K562 (cell line): ENCODE results near the gene INPPL1. TPM values are rescaled to one million over a fixed set of nuclear protein-coding genes. Genes with fewer than 3 reads are reported as not detected.

ENCODE experiments used
- DEAF1 ChIP-seq: fragments of 450-650 bp; formaldehyde crosslinking; IDR thresholded peaks from 2 replicates; pipeline ENCODE4 v1.4.0; 2020; ENCODE audit warnings: mild to moderate bottlenecking, moderate library complexity
- EHMT2 ChIP-seq: fragments of 450-650 bp; IDR thresholded peaks from 2 replicates; pipeline ENCODE4 v1.6.1; 2018; ENCODE audit warnings: antibody characterized with exemption
- FOXJ2 ChIP-seq: fragments of 200-800 bp; sonication (Bioruptor generic); IDR thresholded peaks from 2 replicates; pipeline ENCODE4 v1.6.1; 2016; ENCODE audit warnings: missing genetic modification characterization, missing compliant biosample characterization
- MEF2A ChIP-seq: IDR thresholded peaks from 2 replicates; pipeline ENCODE4 v1.6.1; 2011; ENCODE audit warnings: low read depth, mild to moderate bottlenecking, low read length, moderate library complexity; ENCODE audit not compliant: control insufficient read depth
- MGA ChIP-seq: fragments of 450-650 bp; IDR thresholded peaks from 2 replicates; pipeline ENCODE4 v1.6.1; 2016; ENCODE audit warnings: mild to moderate bottlenecking, moderate library complexity
- MTA1 ChIP-seq: fragments of 450-650 bp; IDR thresholded peaks from 2 replicates; pipeline ENCODE4 v1.6.1; 2017; ENCODE audit warnings: borderline replicate concordance
- NFIC ChIP-seq: fragments of 450-650 bp; IDR thresholded peaks from 2 replicates; pipeline ENCODE4 v1.6.1; 2017; ENCODE audit warnings: mild to moderate bottlenecking, inconsistent platforms
- PHB ChIP-seq: fragments of 250-450 bp; sonication (Bioruptor Pico); IDR thresholded peaks from 2 replicates; pipeline ENCODE4 v1.5.0; 2021
- POLR2AphosphoS2 ChIP-seq: IDR thresholded peaks from 2 replicates; pipeline ENCODE4 v1.6.1; 2012; ENCODE audit warnings: low read length, improper control_type of control experiment
- SAP30 ChIP-seq: fragments of 200-600 bp; sonication (generic); IDR thresholded peaks from 2 replicates; pipeline ENCODE4 v1.6.1; 2012; ENCODE audit warnings: borderline replicate concordance, low read depth, mild to moderate bottlenecking, moderate library complexity, low read length, control low read depth, inconsistent platforms; ENCODE audit not compliant: insufficient read depth, poor library complexity, severe bottlenecking
- SP1 ChIP-seq: sonication (generic); formaldehyde crosslinking; IDR thresholded peaks from 2 replicates; pipeline ENCODE4 v1.8.1; 2022; ENCODE audit warnings: mild to moderate bottlenecking, missing genetic modification reagents
- STAT5A ChIP-seq: IDR thresholded peaks from 2 replicates; pipeline ENCODE4 v1.6.1; 2012; ENCODE audit warnings: low read length, inconsistent platforms, borderline replicate concordance
- THRAP3 ChIP-seq: fragments of 450-650 bp; IDR thresholded peaks from 2 replicates; pipeline ENCODE4 v1.6.1; 2016; ENCODE audit warnings: mild to moderate bottlenecking, inconsistent platforms, borderline replicate concordance
- ZNF174 ChIP-seq: fragments of 250-450 bp; sonication (Bioruptor Pico); IDR thresholded peaks from 2 replicates; pipeline ENCODE4 v1.4.0; 2020; ENCODE audit warnings: mild to moderate bottlenecking
- ZNF561 ChIP-seq: fragments of 450-650 bp; formaldehyde crosslinking; conservative IDR thresholded peaks from 2 replicates; pipeline ENCODE4 v1.4.0; 2020; ENCODE audit warnings: mild to moderate bottlenecking, moderate library complexity
- ZNF668 ChIP-seq: fragments of 250-450 bp; sonication (Bioruptor Pico); IDR thresholded peaks from 2 replicates; pipeline ENCODE4 v1.8.0; 2022; ENCODE audit warnings: mild to moderate bottlenecking, inconsistent platforms
- polyA plus RNA-seq, 8 experiments: library from polyadenylated mRNA; depleted of rRNA in 4 of 8; stranded (reverse) in 5 of 8; unstranded in 3 of 8; fragments of >200 nt; fragmentation: Nextera tagmentation in 2 of 8; fragmentation: Illumina TruSeq in 1 of 8; extraction: Ambion mirVana in 2 of 8; extraction: Trizol in 1 of 8; gene quantifications; 2 replicates each; pipeline versions ENCODE4 v1.2.1 to v1.2.3, GENCODE V29; 2011 to 2014; ENCODE audit warnings: inconsistent platforms in 1 of 8, missing spikeins in 1 of 8
- total RNA-seq, 7 experiments: library from RNA; depleted of rRNA in 6 of 7; stranded (reverse); fragments of >200 nt in 6 of 7; fragmentation: Illumina TruSeq in 2 of 7; extraction: Trizol in 2 of 7; gene quantifications; 2 replicates each; pipeline versions ENCODE4 v1.2.1 to v1.2.3, GENCODE V29; 2011 to 2021; ENCODE audit warnings: low replicate concordance in 1 of 7

The INPPL1 gene
- total and polyA plus RNA-seq, 9 of the 15 experiments (the other 6 are each of a cell fraction or from before 2014, with no cell fraction given), result 0.55 to 137 (median 61.6) TPM

GRCh38 chr11:72238040-72238450, 13.5 kb downstream of the INPPL1 start (continued):
- no peak for TF ChIP-seq SP1 (CRISPR knock-in tag)
- TF ChIP-seq MTA1, result no peak
- TF ChIP-seq ZNF561 (CRISPR knock-in tag), result no peak
- TF ChIP-seq FOXJ2 (tag), result no peak
- no peak; the same call in 1 of the 2 replicates for TF ChIP-seq POLR2AphosphoS2
- no peak for TF ChIP-seq ZNF668 (CRISPR knock-in tag)
- no peak for TF ChIP-seq DEAF1 (CRISPR knock-in tag)
- 0 out of 2 replicates have a peak, but pooled peaks have one; percentile 9 for TF ChIP-seq NFIC
- no peak for TF ChIP-seq PHB
- TF ChIP-seq ZNF174, result no peak
- TF ChIP-seq MEF2A, result no peak
- TF ChIP-seq EHMT2, result no peak
- no peak for TF ChIP-seq MGA
- no peak for TF ChIP-seq STAT5A
- TF ChIP-seq THRAP3, result no peak
- no peak for TF ChIP-seq SAP30
